Mononuclear cell (primary cell): ENCODE data around the gene ADPRHL1. TPM values are rescaled to one million over a fixed set of nuclear protein-coding genes. Genes with fewer than 3 reads are reported as not detected.
"Not testable (repeated sequence)": the region's sequence is repeated elsewhere in the genome, so short reads cannot be mapped to it uniquely, and the experiment has no call there.

Experiments
- H3K27me3 ChIP-seq: 2 replicates; pipeline ENCODE4 v1.6.0; 2011; ENCODE audit warnings: low read length, control low read depth; ENCODE audit not compliant: insufficient read depth
- H3K4me1 ChIP-seq: 2 replicates; pipeline ENCODE4 v1.5.1; 2011; ENCODE audit warnings: mild to moderate bottlenecking, low read length, control low read depth; ENCODE audit not compliant: insufficient read depth
- H3K4me3 ChIP-seq: 2 replicates; pipeline ENCODE4 v1.5.1; 2011; ENCODE audit warnings: mild to moderate bottlenecking, low read length, moderate library complexity
- H3K9me3 ChIP-seq: 2 replicates; pipeline ENCODE4 v1.5.1; 2011; ENCODE audit warnings: low read depth, mild to moderate bottlenecking, control low read depth, low read length
- total RNA-seq: library from RNA; depleted of rRNA; stranded (reverse); fragments of >200 nt; gene quantifications from one replicate; pipeline ENCODE4 v1.2.3, GENCODE V29; 2012

The ADPRHL1 gene
- total RNA-seq, 1 donor, result 0.52 TPM

GRCh38 chr13:113436866-113437265 lies 16.4 kb downstream of the ADPRHL1 start:
- not testable (repeated sequence) for H3K4me3 ChIP-seq, H3K9me3 ChIP-seq, H3K27me3 ChIP-seq, H3K4me1 ChIP-seq

GRCh38 chr13:113435907-113436306 lies 17.4 kb downstream of the ADPRHL1 start:
- not testable (repeated sequence) for H3K4me3 ChIP-seq, H3K27me3 ChIP-seq, H3K4me1 ChIP-seq, H3K9me3 ChIP-seq

- Histone ChIP-seq H3K9me3 (no peaks in the 10 kb centered on the region), H3K4me3 (no peak overlapping the region), H3K4me1 (no peaks in the 10 kb centered on the region), H3K27me3 (no peaks in the 10 kb centered on the region)
Observed at GRCh38 chr13:113433391-113433916, 19.8 kb downstream of the ADPRHL1 start.

- no peaks in the 10 kb centered on the region for H3K27me3 ChIP-seq
- H3K9me3 ChIP-seq, result no peaks in the 10 kb centered on the region
- no peaks in the 10 kb centered on the region for H3K4me1 ChIP-seq
- H3K4me3 ChIP-seq, result no peak overlapping the region
Observed at GRCh38 chr13:113432506-113433270, 20.6 kb downstream of the ADPRHL1 start.

GRCh38 chr13:113431171-113431570 lies 22.1 kb downstream of the ADPRHL1 start:
- Histone ChIP-seq H3K4me3 (no peak overlapping the region), H3K27me3 (no peaks in the 10 kb centered on the region), H3K9me3 (no peaks in the 10 kb centered on the region), H3K4me1 (no peaks in the 10 kb centered on the region)

GRCh38 chr13:113430378-113431110 lies 22.7 kb downstream of the ADPRHL1 start:
- Histone ChIP-seq H3K9me3 (no peaks in the 10 kb centered on the region), H3K4me1 (no peaks in the 10 kb centered on the region), H3K27me3 (no peaks in the 10 kb centered on the region), H3K4me3 (no peak overlapping the region)

- Histone ChIP-seq H3K27me3 (no peaks in the 10 kb centered on the region), H3K9me3 (no peaks in the 10 kb centered on the region), H3K4me1 (no peaks in the 10 kb centered on the region), H3K4me3 (no peak overlapping the region)
Observed at GRCh38 chr13:113429608-113429985, 23.7 kb downstream of the ADPRHL1 start.

- no peak overlapping the region for H3K4me3 ChIP-seq
- no peaks in the 10 kb centered on the region for H3K9me3 ChIP-seq
- no peaks in the 10 kb centered on the region for H3K4me1 ChIP-seq
- H3K27me3 ChIP-seq, result no peaks in the 10 kb centered on the region
Observed at GRCh38 chr13:113428871-113429607, 24.2 kb downstream of the ADPRHL1 start.

- no peaks in the 10 kb centered on the region for H3K4me1 ChIP-seq
- H3K9me3 ChIP-seq, result no peaks in the 10 kb centered on the region
- H3K27me3 ChIP-seq, result no peaks in the 10 kb centered on the region
- H3K4me3 ChIP-seq, result no peak overlapping the region
Observed at GRCh38 chr13:113428469-113428865, 24.8 kb downstream of the ADPRHL1 start.

- H3K27me3 ChIP-seq, result no peaks in the 10 kb centered on the region
- H3K9me3 ChIP-seq, result no peaks in the 10 kb centered on the region
- H3K4me1 ChIP-seq, result no peaks in the 10 kb centered on the region
- H3K4me3 ChIP-seq, result no peak overlapping the region
Observed at GRCh38 chr13:113427562-113428468, 25.5 kb downstream of the ADPRHL1 start.

GRCh38 chr13:113426591-113426986 lies 26.7 kb downstream of the ADPRHL1 start:
- Histone ChIP-seq H3K9me3 (no peaks in the 10 kb centered on the region), H3K4me3 (no peak overlapping the region), H3K4me1 (no peaks in the 10 kb centered on the region), H3K27me3 (no peaks in the 10 kb centered on the region)

GRCh38 chr13:113425941-113426590 lies 27.2 kb downstream of the ADPRHL1 start:
- Histone ChIP-seq H3K9me3 (no peaks in the 10 kb centered on the region), H3K27me3 (no peaks in the 10 kb centered on the region), H3K4me1 (no peaks in the 10 kb centered on the region), H3K4me3 (no peak overlapping the region)

GRCh38 chr13:113423520-113424163 lies 29.6 kb downstream of the ADPRHL1 start:
- H3K4me3 ChIP-seq, result no peak overlapping the region
- no peaks in the 10 kb centered on the region for H3K9me3 ChIP-seq
- H3K27me3 ChIP-seq, result no peaks in the 10 kb centered on the region
- H3K4me1 ChIP-seq, result no peaks in the 10 kb centered on the region
